ENCODE measurements around the gene TMEM100. TPM values are rescaled to one million over a fixed set of nuclear protein-coding genes. Genes with fewer than 3 reads are reported as not detected.

TMEM100 gene
- 0.08 and 1.2 TPM in 2 replicates for total RNA-seq (ENCODE audit: low replicate concordance)

GRCh38 chr17:55722742-55723487 lies at the start of gene TMEM100:
TMEM100 (minus strand) TSS chr17:55722864; CDS start chr17:55721070, 1,794 bp downstream.

GRCh38 chr17:55750750-55751657 lies 28.3 kb upstream of the TMEM100 start, which contains the start of gene PCTP:
PCTP (plus strand) TSS chr17:55751051; CDS start chr17:55751104, 53 bp downstream.

Other genes with a start within 250 kb of the TMEM100 start
- gene SMIM36, start 211.4 kb downstream of the TMEM100 start, total RNA-seq (ENCODE audit: low replicate concordance): not detected in 2 replicates
- 11.7 and 16.8 TPM in 2 replicates for gene PCTP, start 28.2 kb upstream of the TMEM100 start, total RNA-seq (ENCODE audit: low replicate concordance)